ENCODE results near the gene SOWAHB.

GRCh38 chr4:76872556-76872955 lies 25.4 kb downstream of the SOWAHB start:
- TF ChIP-seq POLR2A (IDR thresholded peaks at IDR 0.05; ENCODE audit: low read depth, low read length) = no peak
- no peak for TF ChIP-seq SPI1 (IDR thresholded peaks at IDR 0.05; ENCODE audit: low read depth, low read length)
- TF ChIP-seq POLR2AphosphoS5 (IDR thresholded peaks at IDR 0.05; ENCODE audit: low read depth, low read length) = no peak
